Stimulated activated CD4-positive, alpha-beta T cell treated with anti-CD3 and anti-CD28 coated beads, Interleukin-12 subunit alpha, Interleukin-12 subunit beta, amount 100 ng/mL, for 4 hours (primary cell): ENCODE measurements around the gene CSNK1D.
"Not testable (repeated sequence)": the region's sequence is repeated elsewhere in the genome, so short reads cannot be mapped to it uniquely, and the experiment has no call there.

Source experiments
- DNase-seq: peaks from one replicate; pipeline ENCODE4 v3.0.0-alpha.2; 2020

CSNK1D gene

DNA sequence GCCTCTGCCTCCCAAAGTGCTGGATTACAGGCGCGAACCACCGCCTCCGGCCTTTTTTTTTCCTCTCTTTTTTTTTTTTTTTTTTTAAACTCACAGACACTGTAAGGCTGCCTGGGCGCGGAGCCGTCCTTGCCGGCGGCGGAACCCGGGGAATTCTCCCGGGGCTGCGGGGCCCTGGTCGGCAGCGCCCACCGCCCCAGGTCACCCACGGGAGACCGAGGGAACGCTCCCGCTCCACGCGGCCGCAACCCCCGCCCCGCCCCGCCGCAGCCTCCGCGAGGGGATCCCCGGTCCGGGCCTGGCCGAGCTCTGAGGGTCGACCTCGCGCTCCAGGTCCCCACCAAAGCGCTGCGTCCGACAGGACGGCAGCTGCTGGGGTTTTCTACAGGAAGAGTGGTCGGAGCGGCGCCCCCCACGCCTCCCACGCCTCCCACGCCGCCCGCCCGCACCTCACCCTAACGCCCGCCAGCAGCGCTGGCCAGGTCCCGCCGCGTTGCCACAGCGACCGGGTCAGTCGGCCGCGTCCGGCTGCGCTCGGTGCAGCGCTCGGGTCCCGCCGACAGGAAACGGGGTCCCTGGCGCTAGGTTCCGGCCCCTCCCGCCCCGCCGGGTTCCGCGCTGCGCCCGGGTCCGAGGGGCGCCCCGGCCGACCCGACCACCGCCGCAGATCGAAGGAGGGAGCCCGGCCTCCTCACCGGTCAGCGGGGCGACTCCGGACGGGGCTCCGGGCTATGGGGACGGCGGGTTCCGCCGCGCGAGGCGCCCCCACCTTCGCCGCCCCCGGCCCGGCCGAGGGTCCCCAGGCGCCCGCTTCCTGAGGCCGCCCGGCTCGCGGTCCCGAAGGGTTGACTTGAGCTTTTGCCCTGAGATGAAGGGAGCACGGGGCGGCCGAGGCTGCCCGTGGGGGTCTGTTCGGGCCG lies 60.9 kb downstream of the CSNK1D start, which contains the start of gene CCDC57:
Gene CCDC57, minus strand, starts transcription at position 512 of the 920 bp plus-strand sequence. CDS start 10,898 bp downstream, outside the sequence.
- peak; percentile 72 for DNase-seq

- not testable (repeated sequence) for DNase-seq
Observed at GRCh38 chr17:82210655-82211054, 62.8 kb downstream of the CSNK1D start.

DNA sequence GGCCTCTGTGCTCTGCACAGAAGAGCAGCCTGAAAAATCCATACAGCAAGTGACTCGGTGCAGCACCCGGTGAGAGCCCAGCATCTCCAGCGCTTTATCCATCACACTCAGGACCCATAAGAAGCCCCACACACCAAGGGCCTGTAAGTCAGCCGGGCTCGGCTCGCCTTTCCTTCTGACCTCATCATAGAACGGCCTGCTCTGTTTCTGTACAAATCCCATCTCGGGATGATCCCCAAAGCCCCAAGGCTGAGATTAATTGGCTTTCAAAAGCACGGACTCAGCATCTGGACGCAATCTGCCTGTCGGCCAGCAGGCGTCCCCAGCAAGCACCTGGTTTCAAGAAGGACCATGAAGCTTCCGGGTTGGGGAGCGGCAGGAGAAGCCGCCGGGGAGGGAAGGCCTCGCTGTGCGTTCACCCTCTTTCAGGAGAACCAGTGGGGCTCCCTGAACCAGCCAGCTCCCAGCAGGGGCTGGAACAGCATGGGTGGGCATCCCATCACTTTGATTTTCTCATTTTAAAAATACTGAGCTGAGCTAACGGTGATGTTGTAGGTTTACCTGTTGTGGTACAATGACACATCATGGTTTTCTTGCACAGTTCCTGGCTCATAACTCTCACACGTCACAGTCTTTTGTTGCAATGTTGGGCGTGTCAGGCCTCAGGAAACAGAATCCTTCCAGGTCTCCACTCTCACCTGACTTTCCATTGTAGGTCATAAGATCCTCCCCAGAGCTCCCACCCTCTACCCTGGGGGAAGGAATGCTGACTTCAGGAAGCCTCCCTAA lies 67.6 kb downstream of the CSNK1D start:
- peak; percentile 66 for DNase-seq

- DNase-seq, result no peak
Observed at GRCh38 chr17:82204831-82205719, 68.4 kb downstream of the CSNK1D start.

DNA sequence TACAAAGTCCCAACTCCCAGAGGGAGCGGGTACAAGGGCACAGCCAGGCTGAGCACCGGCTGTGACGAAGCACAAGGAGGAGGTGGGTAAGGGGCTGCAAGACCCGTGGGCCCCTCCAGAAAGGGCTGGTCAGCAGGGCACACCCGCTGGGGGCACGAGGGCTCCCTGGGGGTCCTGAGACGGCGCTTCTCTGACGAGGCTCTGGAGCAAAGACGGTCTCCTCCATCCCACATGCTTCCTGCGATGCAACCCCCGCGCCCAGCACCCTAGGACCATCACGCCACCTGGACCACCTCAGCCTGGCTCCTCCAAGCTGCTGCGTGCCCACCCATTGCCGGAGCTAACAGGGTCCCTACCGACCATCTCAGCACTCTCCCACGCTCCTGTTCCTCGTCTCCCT lies 69.6 kb downstream of the CSNK1D start:
- DNase-seq, result no peak

GRCh38 chr17:82202981-82203380 lies 70.5 kb downstream of the CSNK1D start:
- peak; percentile 37 for DNase-seq

GRCh38 chr17:82201498-82201910 lies 72.0 kb downstream of the CSNK1D start:
- DNase-seq, result no peak

- no peak for DNase-seq
Observed at GRCh38 chr17:82200743-82201497, 72.6 kb downstream of the CSNK1D start.

DNA sequence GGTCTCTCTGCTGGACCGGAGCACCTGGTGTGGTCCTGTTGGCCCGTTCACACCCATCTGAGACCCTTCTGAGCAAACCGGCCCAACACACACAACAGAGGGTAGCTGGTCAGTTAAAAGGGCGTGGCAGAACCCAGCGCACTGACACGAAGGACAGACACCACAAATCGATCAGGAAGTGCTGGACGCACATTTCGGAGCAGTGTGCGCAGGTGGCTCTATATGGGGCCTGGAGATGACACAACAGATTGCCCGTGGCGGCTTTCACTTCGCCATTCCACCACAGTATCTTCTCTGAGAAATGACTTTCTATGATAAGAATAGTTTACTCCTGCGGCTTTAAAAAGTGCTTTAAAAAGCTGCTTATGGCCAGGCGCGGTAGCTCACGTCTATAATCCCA lies 73.4 kb downstream of the CSNK1D start:
- DNase-seq, result no peak

DNA sequence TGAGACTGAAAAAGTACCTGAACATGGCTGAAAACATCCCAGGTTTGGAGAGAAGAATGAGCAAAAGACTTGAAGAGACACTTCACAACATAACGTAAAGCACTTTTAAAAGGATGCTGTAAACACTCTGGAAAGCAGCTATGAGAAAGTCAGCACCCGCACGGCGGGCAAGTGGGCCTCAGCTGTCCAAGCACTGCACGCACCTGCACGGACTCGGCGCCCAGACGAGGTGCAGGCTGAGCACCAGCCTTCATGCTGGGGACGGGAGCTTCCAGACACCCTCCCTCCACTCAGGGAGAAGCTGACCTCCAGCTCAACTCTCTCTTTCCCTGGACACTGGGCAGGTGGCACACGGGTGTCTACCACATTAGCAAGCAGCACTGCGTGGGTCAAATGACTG lies 74.0 kb downstream of the CSNK1D start:
- DNase-seq, result no peak

- DNase-seq, result no peak
Observed at GRCh38 chr17:82198092-82198491, 75.4 kb downstream of the CSNK1D start.

DNA sequence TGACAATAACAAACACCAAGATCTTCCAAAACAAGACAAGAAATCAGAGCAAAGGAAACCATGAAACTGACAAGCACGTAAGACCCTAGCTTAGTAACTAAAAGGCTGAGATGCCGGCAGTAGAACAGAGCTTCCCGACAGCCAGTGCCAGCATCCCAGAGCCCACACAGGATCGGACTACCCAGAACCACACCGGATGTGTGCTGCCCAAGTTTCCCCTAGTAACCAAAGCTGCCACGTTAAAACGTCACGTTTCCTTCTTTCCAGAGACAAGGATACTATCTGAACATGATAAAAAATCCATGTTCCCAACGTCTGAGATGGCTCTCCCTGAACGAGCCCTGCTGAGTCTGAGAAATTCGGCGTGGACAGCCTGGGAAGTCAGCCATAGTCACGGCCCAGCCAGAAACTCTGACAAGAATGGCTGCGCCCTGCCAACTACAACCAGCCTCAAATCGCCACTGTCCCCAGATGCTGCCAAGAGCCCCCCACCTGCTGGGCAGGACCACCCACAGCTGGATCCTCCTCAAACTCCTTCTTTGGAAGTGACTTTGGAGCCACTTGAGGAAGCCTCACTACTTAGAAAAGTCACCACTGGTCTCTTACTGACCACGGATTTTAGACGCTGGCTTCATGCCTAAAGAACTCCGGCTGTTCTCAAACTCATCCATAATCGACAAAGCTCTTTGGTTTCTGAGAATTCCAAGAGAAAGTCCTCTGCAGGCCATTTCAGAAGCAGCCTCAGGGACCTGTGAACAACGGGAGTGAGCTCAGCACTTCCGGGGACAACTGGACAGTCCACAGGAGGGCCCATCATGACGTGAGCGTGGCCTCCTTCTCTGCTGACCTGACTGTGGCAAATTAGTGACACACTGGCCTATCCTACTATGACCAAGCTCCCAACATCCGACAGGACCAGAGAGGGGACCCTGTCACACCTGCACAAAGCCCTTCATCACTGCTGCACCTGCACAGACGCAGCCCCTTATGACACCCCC lies 77.5 kb downstream of the CSNK1D start:
- DNase-seq, result no peak

- DNase-seq, result no peak
Observed at GRCh38 chr17:82194765-82195164, 78.7 kb downstream of the CSNK1D start.

DNA sequence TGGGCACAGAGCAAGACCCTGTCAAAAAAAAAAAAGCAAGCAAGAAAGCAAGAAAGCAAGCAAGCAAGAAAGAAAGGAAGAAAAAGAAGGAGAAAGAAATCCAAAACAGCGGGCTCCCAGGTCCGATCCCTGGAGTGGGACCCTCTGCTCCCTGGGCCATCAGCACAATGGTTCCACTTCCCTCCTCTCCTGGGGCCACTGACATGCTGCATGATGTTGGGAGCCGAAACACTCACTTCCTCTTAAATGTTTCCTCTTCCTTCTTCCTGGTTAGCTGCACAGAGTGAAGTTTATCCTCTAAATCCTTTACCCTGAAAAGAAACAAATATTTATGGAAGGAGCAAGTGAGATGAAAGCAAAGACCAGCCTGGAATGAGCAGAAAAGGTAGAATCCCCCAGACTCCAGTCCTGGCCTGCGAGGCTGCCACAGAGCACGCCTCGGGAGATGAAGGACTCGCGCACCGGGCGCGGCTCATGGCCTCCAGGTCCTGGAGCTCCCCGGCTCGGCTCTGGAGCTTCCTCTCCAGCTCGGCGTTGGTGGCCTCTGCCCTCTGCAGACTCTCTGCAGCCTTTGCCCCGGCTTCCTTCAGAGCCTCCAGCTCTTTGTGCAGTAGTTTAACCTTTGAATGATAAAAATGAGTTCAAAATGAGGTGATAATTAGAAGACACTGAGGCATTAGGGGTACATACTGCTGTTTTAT lies 79.8 kb downstream of the CSNK1D start:
- DNase-seq, result no peak

DNA sequence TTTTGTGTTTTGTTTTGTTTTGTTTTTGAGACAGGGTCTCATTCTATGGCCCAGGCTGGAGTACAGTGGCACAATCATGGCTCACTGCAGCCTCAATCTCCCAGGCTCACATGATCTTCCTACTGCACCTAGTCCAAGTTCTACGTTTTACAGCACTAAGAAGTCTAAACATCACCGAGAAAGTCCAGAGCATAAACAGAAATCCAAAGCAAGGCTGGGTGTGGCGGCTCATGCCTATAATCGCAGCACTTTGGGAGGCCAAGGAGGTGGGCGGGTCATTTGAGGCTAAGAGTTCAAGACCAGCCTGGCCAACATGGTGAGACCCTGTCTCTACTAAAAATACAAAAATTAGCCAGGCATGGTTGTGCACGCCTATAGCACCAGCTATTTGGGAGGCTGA lies 80.5 kb downstream of the CSNK1D start:
- not testable (repeated sequence) for DNase-seq
